IPS DF 4.7 (cell line): Measurements from ENCODE around the gene CAMSAP3.
A peak's percentile ranks its signal among the peaks of the same experiment; 100 is the strongest.

ENCODE experiments used
- DNase-seq: peaks from one replicate; pipeline ENCODE4 v3.0.0-alpha.2; 2013; ENCODE audit warnings: low spot score; ENCODE audit errors: extremely low read depth

CAMSAP3 gene

DNA sequence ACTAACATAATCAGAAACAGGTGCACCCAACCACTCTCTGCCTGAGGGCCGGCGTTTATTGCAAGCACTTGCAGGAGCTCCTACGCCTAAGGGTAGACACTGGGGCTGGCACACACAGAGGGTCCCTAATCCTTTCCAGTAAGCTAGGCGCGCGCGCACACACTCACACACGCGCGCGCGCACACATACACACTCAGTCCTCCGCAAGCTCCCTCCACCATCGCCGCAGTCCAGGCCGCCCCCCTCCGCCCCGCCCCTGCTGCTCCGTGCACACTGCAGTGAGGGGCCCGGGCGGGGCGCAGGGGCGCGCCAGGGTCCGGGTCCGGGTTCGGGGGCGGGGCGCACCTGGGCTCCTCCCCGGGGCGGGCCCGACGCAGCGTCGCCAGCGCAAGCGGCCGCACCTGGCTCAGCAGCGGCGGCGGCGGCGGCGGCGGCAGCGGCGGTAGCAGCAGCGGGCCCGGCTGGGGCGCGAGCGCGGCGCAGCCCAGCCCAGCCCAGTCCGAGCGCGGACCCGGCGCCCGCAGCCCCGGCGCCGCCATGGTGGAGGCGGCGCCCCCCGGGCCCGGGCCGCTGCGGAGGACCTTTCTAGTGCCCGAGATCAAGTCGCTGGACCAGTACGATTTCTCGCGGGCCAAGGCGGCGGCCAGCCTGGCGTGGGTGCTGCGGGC lies at the start of gene CAMSAP3:
TSS of gene CAMSAP3 (plus strand) at position 398 of the 668 bp plus-strand sequence. CDS start at position 538, 140 bp downstream.
- DNase-seq = no peak

DNA sequence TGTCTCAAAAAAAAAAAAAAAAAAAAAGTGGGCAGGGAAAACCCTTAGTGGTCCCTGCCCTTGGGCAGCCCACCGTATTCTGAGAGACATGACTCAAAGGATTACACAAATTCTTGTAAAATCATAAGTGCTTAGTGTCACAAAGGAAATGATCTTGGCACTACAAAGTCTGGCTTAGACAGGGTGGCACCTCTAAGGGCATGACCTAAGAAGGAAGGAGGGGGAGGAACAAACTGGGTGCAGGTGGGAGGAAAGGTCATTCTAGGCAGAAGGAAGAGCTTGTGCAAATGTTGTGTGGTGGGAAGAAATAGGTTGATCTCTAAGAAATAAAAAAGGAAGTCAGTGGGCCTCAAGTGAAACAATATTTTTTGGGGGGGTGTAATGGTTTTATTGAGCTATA lies 49.8 kb upstream of the CAMSAP3 start:
- no peak for DNase-seq

- DNase-seq = no peak
Measured at GRCh38 chr19:7547159-7547558, 48.5 kb upstream of the CAMSAP3 start.

- no peak for DNase-seq
Measured at GRCh38 chr19:7549429-7550148, 46.1 kb upstream of the CAMSAP3 start.

DNA sequence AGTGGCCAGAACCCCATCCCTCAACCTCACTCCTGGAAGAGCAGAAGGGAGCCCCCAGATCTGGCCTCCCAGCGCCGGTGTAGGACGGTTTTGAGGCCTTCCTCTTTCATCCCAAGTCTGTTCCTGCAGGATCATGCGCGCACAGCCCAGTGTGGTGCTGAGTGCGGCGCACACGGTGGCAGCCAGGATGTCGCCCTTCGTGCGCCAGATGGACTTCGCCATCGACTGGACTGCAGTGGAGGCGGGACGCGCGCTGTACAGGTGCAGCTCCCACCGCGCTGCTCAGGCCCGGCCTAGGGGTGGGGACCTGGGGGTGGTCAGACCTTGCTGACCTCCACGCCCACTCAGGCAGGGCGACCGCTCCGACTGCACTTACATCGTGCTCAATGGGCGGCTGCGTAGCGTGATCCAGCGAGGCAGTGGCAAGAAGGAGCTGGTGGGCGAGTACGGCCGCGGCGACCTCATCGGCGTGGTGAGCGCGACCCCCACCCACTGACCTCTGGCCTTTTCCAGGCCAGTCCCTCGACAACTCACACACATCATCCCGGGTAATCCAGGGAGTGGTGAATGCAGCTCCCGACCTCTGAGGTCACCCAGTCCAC lies 45.4 kb upstream of the CAMSAP3 start:
- no peak for DNase-seq

DNA sequence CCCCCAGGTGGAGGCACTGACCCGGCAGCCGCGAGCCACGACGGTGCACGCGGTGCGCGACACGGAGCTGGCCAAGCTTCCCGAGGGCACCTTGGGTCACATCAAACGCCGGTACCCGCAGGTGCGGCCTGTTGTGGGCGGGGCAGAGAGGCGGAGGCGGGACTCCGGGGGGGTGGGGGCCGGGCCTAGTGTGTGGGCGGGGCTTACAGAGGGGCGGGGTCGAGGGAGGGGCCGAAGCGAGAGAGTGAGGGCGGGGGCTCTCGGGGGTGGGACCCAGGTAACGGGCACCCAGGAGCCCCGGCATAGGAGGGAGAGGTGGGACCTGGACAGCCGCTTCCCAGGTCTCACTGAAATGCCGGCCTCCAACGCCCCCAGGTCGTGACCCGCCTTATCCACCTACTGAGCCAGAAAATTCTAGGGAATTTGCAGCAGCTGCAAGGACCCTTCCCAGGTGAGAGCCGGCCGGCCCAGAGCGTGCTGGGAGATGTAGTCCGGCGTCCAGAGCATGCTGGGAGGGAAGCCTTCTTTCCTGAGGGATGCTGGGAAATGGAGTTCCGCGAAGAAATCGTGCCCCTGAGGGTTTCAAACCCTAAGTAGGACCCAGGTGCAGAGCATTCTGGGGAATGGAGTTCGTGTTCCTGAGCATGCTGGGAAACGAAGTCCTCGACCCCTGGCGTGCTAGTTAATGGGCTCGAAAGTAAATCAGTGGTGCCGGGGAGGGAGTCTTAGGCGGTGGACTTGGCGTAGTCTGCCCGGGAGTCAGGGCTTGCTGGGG lies 44.5 kb upstream of the CAMSAP3 start:
- DNase-seq = peak; percentile 95

DNA sequence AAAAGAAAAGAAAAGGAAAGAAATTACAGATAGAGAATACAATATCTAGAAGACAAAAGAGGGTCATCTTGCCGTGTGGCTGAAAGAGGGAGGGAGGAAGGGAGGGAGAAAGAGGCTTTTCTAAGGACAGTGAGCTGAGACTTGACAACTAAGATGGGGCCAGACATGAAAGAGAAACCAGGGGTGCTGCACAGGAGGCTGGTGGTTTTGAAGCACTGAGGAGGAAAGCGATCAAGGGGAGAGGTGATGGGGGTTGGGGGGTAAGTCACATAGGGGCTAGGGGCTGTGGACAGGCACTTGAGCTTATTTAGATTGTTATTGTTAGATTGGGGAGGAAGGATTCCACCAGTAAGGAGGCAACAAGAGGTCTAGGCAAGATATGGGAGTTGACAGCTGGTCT lies 42.9 kb upstream of the CAMSAP3 start:
- no peak for DNase-seq

DNA sequence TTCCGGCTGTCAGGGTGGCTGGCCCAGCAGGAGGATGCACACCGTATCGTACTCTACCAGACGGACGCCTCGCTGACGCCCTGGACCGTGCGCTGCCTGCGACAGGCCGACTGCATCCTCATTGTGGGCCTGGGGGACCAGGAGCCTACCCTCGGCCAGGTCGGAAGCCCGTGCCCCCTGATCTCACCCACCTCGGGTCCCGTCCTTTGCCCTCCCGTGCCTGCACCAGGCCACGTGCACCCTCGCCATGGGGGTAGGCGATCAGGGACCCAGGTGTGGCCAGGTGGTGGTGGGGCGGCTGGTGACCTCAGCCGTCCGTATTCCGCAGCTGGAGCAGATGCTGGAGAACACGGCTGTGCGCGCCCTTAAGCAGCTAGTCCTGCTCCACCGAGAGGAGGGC lies 41.1 kb upstream of the CAMSAP3 start:
- no peak for DNase-seq

GRCh38 chr19:7554990-7555864 lies 40.4 kb upstream of the CAMSAP3 start:
- DNase-seq = no peak

DNA sequence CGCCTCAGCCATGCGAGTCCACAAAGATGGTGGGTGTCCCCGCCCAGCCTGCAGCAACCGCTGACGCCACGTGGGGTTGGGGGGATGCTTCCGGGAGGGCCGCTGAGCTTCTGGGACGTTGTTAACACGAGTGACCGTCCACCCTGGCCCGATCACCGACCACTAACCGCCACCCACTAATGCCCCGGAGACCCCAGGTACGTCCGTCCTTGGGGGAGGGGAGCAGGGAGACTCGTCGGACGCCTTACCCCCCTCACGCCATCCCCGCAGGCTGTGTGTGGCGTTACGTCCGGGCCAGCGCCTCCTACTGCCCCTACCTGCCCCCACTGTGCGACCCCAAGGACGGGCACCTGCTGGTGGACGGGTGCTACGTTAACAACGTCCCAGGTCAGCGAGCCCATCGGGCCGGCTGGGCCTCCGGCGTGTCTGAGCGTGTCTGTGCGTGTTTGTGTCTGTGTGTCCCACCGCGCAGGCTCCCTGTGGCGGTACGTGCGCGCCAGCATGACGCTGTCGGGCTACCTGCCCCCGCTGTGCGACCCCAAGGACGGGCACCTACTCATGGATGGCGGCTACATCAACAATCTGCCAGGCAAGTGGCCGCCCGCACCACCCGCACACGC lies 38.9 kb upstream of the CAMSAP3 start:
- DNase-seq = no peak

GRCh38 chr19:7558667-7559066 lies 37.0 kb upstream of the CAMSAP3 start:
- no peak for DNase-seq

DNA sequence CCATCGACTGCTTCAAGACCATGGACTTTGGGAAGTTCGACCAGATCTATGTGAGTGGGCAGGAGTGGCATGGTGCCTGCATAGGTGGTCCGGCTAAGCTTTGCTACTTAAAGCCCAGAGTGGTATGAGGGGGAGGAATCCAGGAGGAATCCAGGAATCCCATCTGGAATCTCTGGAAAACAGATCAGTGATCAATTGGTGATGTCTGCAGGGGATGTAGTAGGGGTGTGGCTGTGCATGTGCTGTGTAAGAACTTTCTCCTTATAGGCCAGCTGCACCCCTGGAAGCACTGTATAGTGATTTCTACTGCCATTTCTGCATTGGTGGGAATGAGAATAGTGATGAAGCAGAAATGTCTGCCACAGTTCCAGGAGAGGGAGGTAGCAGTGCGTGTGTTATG lies 36.6 kb upstream of the CAMSAP3 start:
- DNase-seq = no peak

GRCh38 chr19:7560255-7560654 lies 35.4 kb upstream of the CAMSAP3 start:
- no peak for DNase-seq

GRCh38 chr19:7561325-7561724 lies 34.3 kb upstream of the CAMSAP3 start:
- no peak for DNase-seq

- no peak for DNase-seq
Measured at GRCh38 chr19:7562646-7563393, 32.8 kb upstream of the CAMSAP3 start.

DNA sequence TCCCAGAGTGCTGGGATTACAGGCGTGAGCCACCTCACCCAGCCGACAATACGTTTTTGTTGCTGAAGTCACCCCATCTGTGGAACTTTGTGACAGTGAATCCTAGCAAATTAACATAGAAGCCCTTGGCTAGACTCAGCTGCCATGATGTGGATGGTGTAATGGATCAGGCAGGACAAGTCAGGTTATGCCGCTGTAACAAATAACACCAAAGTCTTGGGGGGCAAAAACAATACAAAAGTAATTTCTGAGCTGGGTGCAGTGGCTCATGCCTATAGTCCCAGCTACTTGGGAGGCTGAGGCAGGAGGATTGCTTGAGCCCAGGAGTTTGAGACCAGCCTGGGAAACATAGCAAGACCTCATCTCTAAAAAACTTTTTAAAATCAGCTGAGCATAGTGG lies 30.8 kb upstream of the CAMSAP3 start:
- DNase-seq = no peak

- no peak for DNase-seq
Measured at GRCh38 chr19:7565332-7565731, 30.3 kb upstream of the CAMSAP3 start.

- DNase-seq = no peak
Measured at GRCh38 chr19:7570761-7571160, 24.9 kb upstream of the CAMSAP3 start.

- no peak for DNase-seq
Measured at GRCh38 chr19:7575434-7576040, 20.1 kb upstream of the CAMSAP3 start.
